Epithelial cell of proximal tubule (primary cell): ENCODE data around the gene CLEC4M. TPM values are rescaled to one million over a fixed set of nuclear protein-coding genes. Genes with fewer than 3 reads are reported as not detected.

Experiments used
- DNase-seq: peaks from one replicate; pipeline ENCODE4 v3.0.0-alpha.2; 2011; ENCODE audit warnings: low read depth
- H3K4me3 ChIP-seq: 2 replicates; pipeline ENCODE4 v1.5.1; 2011; ENCODE audit warnings: low read depth, mild to moderate bottlenecking, low read length
- CTCF ChIP-seq: conservative IDR thresholded peaks from 2 replicates; pipeline ENCODE4 v1.5.1; 2012; ENCODE audit warnings: low read depth, mild to moderate bottlenecking, low read length
- total RNA-seq: library from RNA; depleted of rRNA; stranded (reverse); fragments of >200 nt; gene quantifications from 2 replicates; pipeline ENCODE4 v1.2.3, GENCODE V29; 2015

Gene CLEC4M
- total RNA-seq, 1 donor from 2014 or later: not detected

- no peak for TF ChIP-seq CTCF
- H3K4me3 ChIP-seq: no peak overlapping the region
- DNase-seq: no peak
These were observed 8.0 kb downstream of the CLEC4M start for GRCh38 chr19:7771072-7771471.

DNA sequence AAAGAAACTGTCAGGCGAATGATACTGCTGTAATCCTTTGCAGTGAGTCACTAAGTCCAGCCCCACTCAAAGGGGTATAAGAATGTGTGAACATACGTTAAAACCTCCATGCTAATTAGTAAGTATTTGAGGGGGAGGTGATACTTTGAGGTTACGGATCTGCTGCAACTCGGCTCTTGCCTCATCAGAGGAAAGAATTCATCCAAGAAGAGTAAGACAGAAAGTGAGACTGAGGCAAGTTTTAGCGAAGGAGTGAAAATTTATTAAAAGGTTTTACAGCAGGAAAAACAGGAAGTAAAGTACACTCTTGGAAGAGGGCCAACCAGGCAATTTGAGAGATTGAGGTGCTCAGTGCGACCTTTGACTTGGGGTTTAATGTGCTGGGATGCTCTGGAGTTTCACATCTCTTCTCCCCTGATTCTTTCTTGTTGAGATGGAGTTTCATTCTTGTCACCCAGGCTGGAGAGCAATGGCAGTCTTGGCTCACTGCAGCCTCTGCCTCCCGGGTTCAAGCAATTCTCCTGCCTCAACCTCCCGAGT, 9.8 kb downstream of the CLEC4M start:
- DNase-seq: no peak
- TF ChIP-seq CTCF: no peak
- no peak overlapping the region for H3K4me3 ChIP-seq

DNA sequence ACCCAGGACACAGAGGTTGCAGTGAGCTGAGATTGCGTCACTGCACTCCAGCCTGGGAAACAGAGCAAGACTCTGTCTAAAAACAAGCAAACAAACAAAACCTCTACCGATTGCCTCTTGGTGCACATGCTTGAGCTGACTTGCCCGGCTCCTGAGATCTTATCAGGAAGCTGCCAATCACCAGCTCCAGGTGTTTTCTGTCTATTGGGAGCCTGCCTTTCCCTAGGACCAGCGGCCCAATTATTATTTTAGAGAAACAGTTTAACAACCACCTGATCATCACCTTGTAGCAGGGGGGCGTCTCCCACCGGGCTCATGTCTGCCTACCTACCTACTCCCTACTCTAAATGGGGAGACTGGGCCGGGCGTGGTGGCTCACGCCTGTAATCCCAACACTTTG, 10.8 kb downstream of the CLEC4M start:
- no peak for TF ChIP-seq CTCF
- DNase-seq: no peak
- no peak overlapping the region for H3K4me3 ChIP-seq

DNA sequence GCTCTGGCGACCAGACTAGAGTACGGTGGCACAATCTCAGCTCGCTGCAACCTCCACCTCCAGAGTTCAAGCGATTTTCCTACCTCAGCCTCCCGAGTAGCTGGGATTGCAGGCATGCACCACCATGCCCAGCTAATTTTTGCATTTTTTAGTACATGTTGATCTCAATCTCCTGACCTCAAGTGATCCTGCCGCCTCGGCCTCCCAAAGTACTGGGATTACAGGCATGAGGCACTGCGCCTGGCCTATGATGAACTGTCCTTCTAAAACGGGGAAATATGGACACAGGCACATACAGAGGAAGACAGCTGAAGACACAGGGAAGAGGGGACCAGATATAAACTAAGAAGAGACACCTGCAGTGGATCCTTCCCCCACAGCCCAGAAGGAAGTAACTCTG, 12.7 kb downstream of the CLEC4M start:
- H3K4me3 ChIP-seq: no peak overlapping the region
- DNase-seq: no peak
- TF ChIP-seq CTCF: no peak

- no peak for DNase-seq
- no peak for TF ChIP-seq CTCF
- H3K4me3 ChIP-seq: no peak overlapping the region
These were observed 15.0 kb downstream of the CLEC4M start for GRCh38 chr19:7778081-7778480.

DNA sequence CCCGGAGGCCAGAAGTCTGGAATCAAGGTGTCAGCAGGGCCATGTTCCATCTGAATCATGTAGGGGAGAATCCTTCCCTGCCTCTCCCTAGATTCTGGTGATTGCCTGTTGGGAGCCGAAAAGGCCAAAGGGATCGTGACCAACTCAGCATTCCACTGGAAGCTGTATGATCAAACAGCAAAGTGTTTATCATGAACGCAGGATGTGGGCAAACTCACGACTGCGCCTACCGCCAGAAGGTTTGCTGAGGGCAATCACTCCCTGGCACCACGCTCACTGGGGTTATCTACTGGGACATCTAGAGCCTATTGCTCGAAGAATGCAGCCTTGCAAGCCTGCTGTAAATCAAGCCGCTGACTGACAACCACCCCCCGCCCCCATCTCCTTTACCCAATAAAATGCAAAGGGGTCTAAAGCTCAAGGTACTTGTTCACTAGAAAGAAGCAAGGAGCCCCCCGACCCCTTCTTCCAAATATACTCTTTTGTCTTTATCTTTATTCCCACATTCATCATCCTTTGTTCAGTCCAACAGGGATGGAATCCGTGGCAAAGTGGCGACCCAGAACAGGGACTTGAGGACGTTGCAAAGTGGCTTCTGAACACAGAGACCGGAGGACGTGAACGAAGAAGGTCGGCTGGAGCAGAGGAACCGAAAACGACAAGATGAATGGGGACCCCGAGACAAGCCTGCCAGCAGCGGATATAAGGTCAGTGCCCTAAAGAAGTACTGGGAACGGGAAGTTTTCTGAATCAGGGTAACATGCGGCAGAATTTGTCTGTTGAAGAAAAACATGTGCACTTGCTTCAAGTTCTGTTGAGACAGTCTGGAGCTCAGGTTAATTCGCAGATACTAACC, 16.8 kb downstream of the CLEC4M start:
- DNase-seq: no peak
- no peak for TF ChIP-seq CTCF
- no peak overlapping the region for H3K4me3 ChIP-seq

GRCh38 chr19:7781157-7781556, 18.1 kb downstream of the CLEC4M start:
- no peak overlapping the region for H3K4me3 ChIP-seq
- no peak for DNase-seq
- no peak for TF ChIP-seq CTCF
